ENCODE data around the gene RNF187.

DNA sequence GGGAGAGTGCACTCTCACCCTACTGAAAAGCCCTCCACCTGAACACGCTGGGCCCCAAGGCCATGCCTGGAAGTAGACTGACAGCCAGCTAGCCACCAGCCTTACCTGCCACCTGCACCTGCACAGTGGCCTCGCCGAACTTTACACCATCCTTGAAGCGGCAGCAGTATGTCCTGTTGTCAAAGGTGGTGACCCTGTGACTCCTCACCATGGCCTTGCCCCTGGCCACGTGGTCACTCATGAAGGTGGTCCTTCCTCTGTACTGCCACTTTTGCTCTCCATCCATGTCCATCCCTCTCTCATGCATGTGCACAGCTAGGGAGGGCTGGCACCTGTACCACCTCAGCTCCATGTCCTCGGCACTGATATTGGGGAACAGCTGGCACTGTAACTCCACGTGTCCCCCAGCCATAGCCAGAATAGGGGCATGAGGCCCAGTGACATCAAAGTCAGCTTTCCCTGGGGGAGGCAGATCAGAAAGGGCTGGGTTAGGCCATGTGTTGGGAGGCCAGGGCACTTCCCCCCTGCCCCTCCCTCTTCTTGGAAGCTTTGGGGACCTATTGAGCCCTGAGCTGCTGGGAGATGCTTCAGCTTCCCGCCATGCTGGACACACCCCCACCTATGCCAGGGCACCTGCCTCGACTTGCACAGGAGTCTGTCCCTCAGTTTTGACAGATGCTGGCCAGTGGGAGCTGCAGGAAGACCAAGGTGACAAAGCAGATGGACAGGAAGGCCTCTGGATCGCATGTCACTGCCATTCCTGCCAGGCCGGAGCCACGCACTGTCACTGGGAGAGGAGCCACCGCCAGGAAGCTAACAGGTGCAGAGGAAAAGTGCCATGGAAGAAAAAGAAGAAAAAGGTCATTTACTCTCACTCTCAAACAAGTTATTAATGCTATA, 24.6 kb downstream of the RNF187 start:
- no peak for TF ChIP-seq SREBF1 (IDR thresholded peaks at IDR 0.05; ENCODE audit: low read length)
- TF ChIP-seq CEBPB (IDR thresholded peaks at IDR 0.05; ENCODE audit: borderline replicate concordance in 1 of 2, low read depth in 2 of 2, low read length in 2 of 2): no peak
- no peak for TF ChIP-seq POLR2AphosphoS5 (IDR thresholded peaks at IDR 0.05; ENCODE audit: low read length)
- no peak for TF ChIP-seq CTCF (IDR thresholded peaks at IDR 0.05 in 2 of 3, conservative IDR thresholded peaks at IDR 0.05 in 1 of 3; ENCODE audit: control insufficient read depth in 2 of 3, extremely low read depth in 1 of 3, insufficient read depth in 1 of 3, low read depth in 3 of 3, low read length in 3 of 3)
- TF ChIP-seq, protein P1, sequence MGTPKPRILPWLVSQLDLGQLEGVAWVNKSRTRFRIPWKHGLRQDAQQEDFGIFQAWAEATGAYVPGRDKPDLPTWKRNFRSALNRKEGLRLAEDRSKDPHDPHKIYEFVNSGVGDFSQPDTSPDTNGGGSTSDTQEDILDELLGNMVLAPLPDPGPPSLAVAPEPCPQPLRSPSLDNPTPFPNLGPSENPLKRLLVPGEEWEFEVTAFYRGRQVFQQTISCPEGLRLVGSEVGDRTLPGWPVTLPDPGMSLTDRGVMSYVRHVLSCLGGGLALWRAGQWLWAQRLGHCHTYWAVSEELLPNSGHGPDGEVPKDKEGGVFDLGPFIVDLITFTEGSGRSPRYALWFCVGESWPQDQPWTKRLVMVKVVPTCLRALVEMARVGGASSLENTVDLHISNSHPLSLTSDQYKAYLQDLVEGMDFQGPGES (IDR thresholded peaks at IDR 0.05): no peak
- TF ChIP-seq CEBPZ (IDR thresholded peaks at IDR 0.05; ENCODE audit: low read depth, low read length): no peak
